Measurements from ENCODE around the gene MGLL.

Gene MGLL

DNA sequence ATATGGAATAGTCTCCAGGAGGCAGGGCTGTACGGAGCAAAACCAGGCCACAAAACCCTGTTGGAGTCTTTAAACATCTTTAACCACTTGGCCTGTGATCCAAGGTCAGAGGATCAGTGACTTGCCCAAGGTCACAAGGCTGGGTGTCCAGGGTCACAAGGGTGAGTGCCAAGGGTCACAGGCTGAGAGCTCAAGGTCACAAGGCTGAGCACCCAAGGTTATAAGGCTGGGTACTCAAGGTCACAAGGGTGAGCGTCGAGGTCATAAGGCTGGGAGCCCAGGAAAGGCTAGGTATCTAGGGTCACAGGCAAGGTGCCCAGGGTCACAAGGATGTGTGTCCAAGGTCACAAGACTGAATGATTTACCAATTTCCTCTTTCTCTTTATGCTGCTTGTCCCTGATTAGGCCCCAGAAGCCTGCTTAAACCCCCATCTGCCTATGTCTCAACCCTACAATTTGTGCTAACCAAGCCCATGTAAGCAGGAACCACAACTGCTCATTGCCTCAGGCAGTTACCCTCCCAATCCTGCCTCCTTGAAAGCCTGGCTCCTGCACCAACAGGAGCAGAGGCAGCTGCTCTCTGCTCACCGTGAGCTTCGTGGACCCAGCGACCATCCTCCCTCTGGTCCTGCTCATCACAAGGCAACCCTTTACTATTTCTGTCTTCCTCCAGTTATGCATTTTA, 51.5 kb downstream of the MGLL start:
- no peak for DNase-seq

- DNase-seq = no peak
Observed at GRCh38 chr3:127769284-127770081, 52.8 kb downstream of the MGLL start.

GRCh38 chr3:127768346-127769008, 53.8 kb downstream of the MGLL start:
- DNase-seq = no peak

DNA sequence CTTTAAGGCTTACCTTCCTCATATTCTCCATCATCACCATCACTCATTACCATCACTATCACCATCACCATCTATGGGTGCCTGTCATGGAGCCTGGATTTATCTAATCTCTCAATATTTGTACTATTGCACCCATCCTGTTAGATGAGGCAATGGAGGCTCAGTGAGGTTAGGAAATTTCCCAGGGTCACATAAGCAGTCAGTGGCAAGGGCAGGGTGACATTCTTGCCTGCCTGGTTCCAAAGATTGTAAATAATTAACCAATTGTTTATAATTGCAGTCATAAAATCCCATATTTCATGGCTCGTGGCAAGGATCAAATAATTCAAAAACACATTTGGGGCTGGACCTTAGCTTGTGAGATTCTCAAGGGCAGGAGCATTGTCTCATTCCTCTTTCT, 55.2 kb downstream of the MGLL start:
- no peak for DNase-seq

DNA sequence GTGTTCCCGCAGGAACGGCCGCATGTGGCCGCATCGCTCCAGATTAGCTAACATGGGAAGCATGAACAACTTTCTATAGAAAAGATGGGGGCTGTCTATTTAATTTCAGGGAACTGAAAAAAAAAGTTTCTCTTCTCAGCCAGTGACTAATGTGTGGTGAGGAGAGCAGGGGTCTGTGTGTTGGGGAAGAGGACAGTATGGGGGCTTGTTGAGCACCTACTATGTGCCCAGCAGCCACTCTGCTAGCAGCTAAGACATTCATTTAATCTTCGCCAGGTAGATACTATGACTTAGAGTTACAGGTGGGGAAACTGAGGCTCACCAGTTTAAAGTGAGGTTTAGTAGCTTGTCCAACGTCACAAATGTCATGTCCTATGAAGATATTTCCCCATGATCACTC, 56.6 kb downstream of the MGLL start:
- no peak for DNase-seq

DNA sequence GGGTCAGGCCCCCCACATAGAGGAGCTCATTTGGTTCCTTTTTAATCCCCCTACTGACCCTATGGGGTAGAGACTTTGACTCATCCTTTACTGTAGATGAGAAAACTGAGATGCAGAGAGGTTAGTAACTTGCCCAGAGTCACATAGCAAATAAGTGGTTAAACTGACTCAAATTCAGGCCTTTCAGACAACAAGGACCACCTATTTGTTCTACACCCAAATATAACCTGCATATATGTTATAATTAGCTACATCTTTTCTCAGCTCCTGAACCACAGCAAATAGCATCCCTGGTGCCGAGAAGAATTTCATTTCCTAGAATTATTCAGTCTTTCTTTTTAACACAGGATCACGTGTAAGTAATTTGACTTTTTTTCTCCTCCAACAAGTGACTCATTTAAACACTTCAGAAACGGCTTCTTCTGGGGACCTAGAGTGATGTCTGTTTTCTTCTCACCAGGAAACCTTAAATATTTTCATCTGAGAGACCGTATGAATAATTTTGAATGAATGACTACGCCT, 57.4 kb downstream of the MGLL start:
- DNase-seq = no peak

GRCh38 chr3:127764301-127764700, 58.0 kb downstream of the MGLL start:
- no peak for DNase-seq

GRCh38 chr3:127763816-127764215, 58.5 kb downstream of the MGLL start:
- no peak for DNase-seq

GRCh38 chr3:127763337-127763736, 59.0 kb downstream of the MGLL start:
- no peak for DNase-seq

GRCh38 chr3:127762787-127763105, 59.6 kb downstream of the MGLL start:
- no peak for DNase-seq

GRCh38 chr3:127762077-127762786, 60.1 kb downstream of the MGLL start:
- DNase-seq = no peak

DNA sequence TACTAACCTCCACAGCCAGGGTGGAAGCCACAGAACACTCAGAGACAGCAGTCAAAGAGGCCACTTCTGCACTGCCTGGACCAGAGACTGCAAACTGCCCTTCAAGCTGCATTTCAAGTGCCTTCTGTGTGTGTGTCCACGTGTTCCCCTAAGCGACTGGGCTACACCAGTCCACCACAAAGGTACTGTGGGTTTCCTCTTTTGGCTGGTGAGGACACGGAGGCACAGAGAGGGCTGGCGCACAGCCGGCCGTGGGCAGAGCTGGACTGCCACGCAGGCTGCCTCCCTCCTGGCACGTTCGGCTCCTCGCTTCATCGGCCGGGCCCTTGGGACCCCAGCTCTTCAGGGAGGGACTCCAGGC, 60.9 kb downstream of the MGLL start:
- no peak for DNase-seq

- DNase-seq = no peak
Observed at GRCh38 chr3:127760791-127761440, 61.4 kb downstream of the MGLL start.

DNA sequence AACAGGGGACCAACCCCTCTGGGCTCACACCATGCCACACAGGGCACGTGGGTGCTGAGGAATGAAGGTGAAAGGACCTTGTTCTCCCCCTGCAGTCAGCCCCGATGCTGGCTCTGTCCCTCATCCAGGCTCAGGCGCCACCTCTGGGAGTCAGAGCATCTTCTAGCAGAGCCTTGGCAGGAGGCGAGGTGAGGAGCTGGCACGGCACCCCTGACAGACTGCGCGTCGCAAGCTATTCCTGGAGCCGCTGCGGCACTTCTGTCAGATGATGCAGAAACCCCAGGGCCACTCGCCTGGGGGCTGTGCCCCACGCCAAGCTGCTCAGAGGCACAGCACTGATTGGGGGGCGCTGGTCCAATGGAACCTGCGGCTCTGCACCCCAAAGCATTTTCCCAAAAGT, 62.0 kb downstream of the MGLL start:
- DNase-seq = no peak

- DNase-seq = no peak
Observed at GRCh38 chr3:127759826-127760225, 62.5 kb downstream of the MGLL start.

GRCh38 chr3:127758013-127758412, 64.3 kb downstream of the MGLL start:
- DNase-seq = no peak

DNA sequence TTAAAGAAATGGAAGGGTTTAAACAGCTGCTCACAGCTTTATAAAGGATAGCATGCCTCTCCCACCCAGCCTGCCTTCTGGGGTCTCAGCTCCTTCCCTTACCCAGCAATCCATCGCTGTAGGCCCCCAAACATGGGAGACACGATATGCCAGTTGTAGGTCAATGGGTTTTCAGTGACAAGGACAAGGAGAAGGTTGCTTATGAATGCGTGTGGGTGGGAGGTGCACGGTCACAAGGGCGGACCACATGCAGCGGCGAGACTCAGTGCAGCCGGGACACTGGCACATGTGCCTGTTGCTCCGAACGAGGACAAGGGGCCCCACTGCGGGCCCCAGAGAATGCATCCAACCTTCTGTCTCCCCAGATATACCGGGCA, 67.0 kb downstream of the MGLL start:
- no peak for DNase-seq

- DNase-seq = no peak
Observed at GRCh38 chr3:127754411-127755304, 67.7 kb downstream of the MGLL start.

GRCh38 chr3:127753898-127754410, 68.4 kb downstream of the MGLL start:
- DNase-seq = no peak

- DNase-seq = no peak
Observed at GRCh38 chr3:127753338-127753737, 69.0 kb downstream of the MGLL start.

- no peak for DNase-seq
Observed at GRCh38 chr3:127751782-127752181, 70.5 kb downstream of the MGLL start.
